Right cardiac atrium (tissue), 5 donors: Measurements from ENCODE around the gene PHF24. TPM values are rescaled to one million over a fixed set of nuclear protein-coding genes. Genes with fewer than 3 reads are reported as not detected.
"Not testable (repeated sequence)": the region's sequence is repeated elsewhere in the genome, so short reads cannot be mapped to it uniquely, and the experiment has no call there.

Experiments used
- ATAC-seq, 2 donors: fragments of 200-7000 bp; cut with Tn5 transposase; one replicate each; pipeline versions ENCODE4 v1.8.0 to v1.9.1; 2020; ENCODE audit warnings: moderate library complexity in 2 of 2, mild to moderate bottlenecking in 1 of 2
- DNase-seq, 3 donors: peaks; one replicate each; pipeline ENCODE4 v3.0.0-alpha.2; 2020
- H3K27ac ChIP-seq: one replicate; pipeline ENCODE4 v1.5.1; 2013; ENCODE audit warnings: mild to moderate bottlenecking, low read length, control low read depth, moderate library complexity
- H3K27me3 ChIP-seq: one replicate; pipeline ENCODE4 v1.6.1; 2013; ENCODE audit not compliant: control insufficient read depth, insufficient read depth
- H3K4me1 ChIP-seq: one replicate; pipeline ENCODE4 v1.6.1; 2013; ENCODE audit warnings: low read length; ENCODE audit not compliant: control insufficient read depth, insufficient read depth
- H3K4me3 ChIP-seq: one replicate; pipeline ENCODE4 v1.5.1; 2013; ENCODE audit warnings: low read length, control low read depth
- H3K9me3 ChIP-seq: one replicate; pipeline ENCODE4 v1.6.1; 2013; ENCODE audit warnings: low read length; ENCODE audit not compliant: control insufficient read depth
- WGBS: extraction: QIAGEN DNeasy Blood & Tissue Kit; methylation state at CpG from one replicate; pipeline ENCODE4 v1.1.7; 2013; 5-methylcytosine and 5-hydroxymethylcytosine counted together
- intact Hi-C, 4 donors: fragments of 100-400 bp; cut with DNase I; formaldehyde crosslinking; loops; one replicate each; pipeline versions ENCODE4 v1.11.0 to v1.14.0; 2022 to 2023
- polyA plus RNA-seq: library from polyadenylated mRNA; stranded (reverse); fragments of 200-250 nt; gene quantifications from one replicate; pipeline ENCODE4 v1.2.3, GENCODE V29; 2013
- total RNA-seq, 4 donors: library from RNA; stranded (reverse); fragmentation: NEBNext Ultra II Directional; extraction: Animal tissue kit (Norgen Biotek cat#: 25700); gene quantifications; one replicate each; pipeline ENCODE4 v1.2.1, GENCODE V29; 2021
- donor health status: healthy with polysubstance abuse.
- donor health status: DM: no; HTN: yes; CAD: no.
- donor health status: DM: no; HTN: no; CAD: no.
- donor health status: DM: no; HTN: yes; CAD: no; lungs with severe emphysema.
- donor health status: DM: yes; HTN: yes; CAD: no.

PHF24 gene
- total and polyA plus RNA-seq, 5 donors = 0.03 to 1.3 (median 0.20) TPM

DNA sequence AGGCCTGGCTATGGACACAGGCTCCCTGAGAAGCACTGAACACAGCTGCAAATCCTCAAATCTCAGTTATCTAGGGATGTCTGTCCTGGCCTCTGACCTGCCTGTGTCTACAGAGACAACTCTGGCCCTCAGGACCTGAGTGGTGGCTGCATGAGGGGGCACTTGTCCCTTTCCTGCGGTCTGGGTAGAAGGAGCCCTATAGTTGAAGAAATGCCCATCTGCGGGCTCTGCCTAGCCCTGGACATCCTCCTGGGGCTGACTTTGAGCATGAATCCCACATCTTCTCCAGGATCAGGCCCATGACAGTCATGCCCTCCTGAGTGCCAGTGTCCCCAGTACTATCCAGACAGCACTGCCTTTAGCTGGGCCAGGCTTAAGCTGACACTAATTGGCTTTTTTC, 41.5 kb downstream of the PHF24 start:
- no peaks in the 10 kb centered on the region for H3K27me3 ChIP-seq
- ATAC-seq = no peak
- H3K9me3 ChIP-seq = no peaks in the 10 kb centered on the region
- no peak overlapping the region for H3K4me3 ChIP-seq
- WGBS = 97% methylated on average over 2 of the region's 2 CpGs
- no peak overlapping the region for H3K27ac ChIP-seq
- intact Hi-C loops = no loop called here
- DNase-seq = no peak
- H3K4me1 ChIP-seq = peaks cover 7% of the 10 kb centered on the region

DNA sequence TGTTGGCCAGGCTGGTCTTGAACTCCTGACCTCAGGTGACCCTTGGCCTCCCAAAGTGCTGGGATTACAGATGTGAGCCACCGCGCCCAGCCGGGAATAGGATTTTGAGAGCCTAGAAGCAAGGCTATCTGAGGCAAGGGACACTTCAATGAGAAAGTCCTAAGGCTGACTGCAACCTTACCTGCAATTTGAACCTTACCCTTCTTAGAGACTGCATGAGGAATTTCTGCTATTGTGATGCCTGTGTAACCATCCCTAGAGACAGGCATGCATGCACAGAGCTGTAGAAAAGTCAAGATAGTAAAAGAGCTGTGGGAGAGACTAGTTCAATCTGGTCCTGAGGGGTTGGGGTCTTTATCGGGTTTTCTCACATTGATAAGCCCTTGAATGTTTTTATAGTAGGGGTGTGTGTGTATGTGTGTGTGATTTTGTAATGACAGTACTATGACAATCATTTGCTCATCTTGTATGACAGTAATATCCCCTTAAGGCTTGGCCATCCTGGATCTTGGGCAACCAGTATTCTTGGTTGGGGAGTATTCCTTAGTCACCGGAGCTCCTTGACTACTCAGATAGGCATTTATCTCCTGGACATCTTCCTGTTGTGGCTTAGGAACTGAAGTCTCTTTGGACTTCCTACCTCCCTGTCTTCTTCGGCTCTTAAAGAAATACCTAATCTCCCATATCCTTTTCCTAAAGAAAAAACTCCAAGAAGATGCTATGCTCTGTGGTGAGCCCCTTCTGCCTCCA, 42.6 kb downstream of the PHF24 start:
- Histone ChIP-seq H3K9me3 (no peaks in the 10 kb centered on the region), H3K4me1 (peaks cover 2% of the 10 kb centered on the region), H3K27ac (no peak overlapping the region), H3K4me3 (no peak overlapping the region), H3K27me3 (no peaks in the 10 kb centered on the region)
- DNase-seq (no peak), ATAC-seq (no peak)
- intact Hi-C loops = loop anchor here in 1 of 4 donors (10.0 kb wide), 1 partner anchor 64 kb away; no protein-coding TSS in a partner anchor
- 84% methylated on average over 6 of the region's 6 CpGs for WGBS

DNA sequence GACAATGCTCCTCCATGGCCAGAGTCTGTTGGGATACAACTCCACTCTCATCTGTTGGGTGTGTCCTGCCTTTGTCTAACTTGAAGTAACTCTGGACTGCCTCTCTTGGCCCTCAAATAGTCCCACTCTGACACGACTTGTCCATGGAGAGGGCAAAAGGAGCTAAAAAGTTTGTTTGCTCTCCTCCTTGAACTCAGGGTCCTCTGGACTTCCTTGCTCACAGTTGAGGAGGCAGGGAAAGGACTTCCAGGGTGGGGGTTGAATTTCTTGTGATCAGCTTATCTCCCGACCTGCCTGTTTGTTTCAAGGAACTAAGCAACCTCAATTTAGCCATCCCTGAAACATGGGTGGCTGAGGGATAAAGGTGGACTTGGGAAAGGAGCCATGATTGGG, 43.2 kb downstream of the PHF24 start:
- ATAC-seq (no peak), DNase-seq (no peak)
- Histone ChIP-seq H3K9me3 (no peaks in the 10 kb centered on the region), H3K27ac (no peak overlapping the region), H3K4me3 (no peak overlapping the region), H3K4me1 (peaks cover 2% of the 10 kb centered on the region), H3K27me3 (no peaks in the 10 kb centered on the region)
- WGBS = 76% methylated on average over 2 of the region's 2 CpGs
- intact Hi-C loops = loop anchor here in 1 of 4 donors (10.0 kb wide), 1 partner anchor 64 kb away; no protein-coding TSS in a partner anchor

DNA sequence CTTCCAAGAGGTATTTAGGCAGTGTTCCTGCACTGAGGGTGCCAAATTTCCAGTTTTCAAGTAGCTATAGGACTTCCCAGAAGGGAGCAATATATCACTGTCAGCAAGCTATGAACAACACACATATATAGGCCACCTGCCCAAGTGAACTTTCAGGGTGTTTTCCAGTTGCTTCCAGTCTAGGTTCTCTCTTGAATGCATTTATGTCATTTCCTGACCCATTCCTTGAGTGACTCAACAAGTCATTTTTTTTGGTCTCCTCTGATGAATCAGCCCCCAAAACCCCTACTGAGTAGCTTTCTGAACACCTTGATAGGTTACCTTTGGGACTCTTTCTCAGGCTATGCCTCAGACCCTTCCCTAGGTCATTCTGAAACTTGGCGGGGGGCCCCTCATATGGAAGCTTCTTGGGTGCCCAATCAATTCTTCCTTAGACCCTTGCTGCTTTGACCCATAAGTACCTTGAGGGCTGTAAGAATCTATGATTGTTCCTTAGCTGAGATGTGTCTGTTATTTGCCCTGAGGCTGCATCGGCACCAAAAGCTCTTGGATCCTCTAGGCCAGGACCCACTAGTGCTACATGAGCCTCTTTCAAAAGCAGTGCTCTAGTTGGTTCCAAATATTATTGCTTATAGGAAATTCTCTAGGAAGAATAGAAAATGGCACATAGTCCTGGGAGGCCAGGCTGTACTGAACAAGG, 43.9 kb downstream of the PHF24 start:
- DNase-seq (no peak), ATAC-seq (no peak)
- 96% methylated on average over 2 of the region's 2 CpGs for WGBS
- Histone ChIP-seq H3K4me1 (peaks cover 2% of the 10 kb centered on the region), H3K27me3 (no peaks in the 10 kb centered on the region), H3K4me3 (no peak overlapping the region), H3K27ac (no peak overlapping the region), H3K9me3 (no peaks in the 10 kb centered on the region)
- intact Hi-C loops = loop anchor here in 1 of 4 donors (10.0 kb wide), 1 partner anchor 63 kb away; no protein-coding TSS in a partner anchor

DNA sequence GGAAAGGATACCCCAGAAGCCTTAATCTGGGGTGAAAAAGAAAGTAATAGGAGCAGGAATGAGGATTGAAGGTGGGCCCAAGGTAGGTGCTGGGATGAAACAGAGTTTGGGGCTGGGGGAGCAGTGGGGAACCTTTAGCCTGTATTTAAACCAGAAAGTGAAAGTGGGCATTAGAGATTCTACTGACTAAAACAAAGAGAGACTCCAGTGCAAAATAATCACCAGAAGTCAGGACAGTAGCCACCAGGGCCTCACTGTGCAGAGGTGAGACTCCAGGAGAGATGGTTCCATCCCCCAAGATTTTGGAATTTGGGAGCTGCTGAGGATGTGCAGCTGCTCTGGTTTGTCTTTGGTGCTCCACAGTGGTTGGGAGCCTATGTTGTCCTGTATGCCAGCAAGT, 44.5 kb downstream of the PHF24 start:
- Histone ChIP-seq H3K9me3 (no peaks in the 10 kb centered on the region), H3K4me3 (no peak overlapping the region), H3K27me3 (no peaks in the 10 kb centered on the region), H3K4me1 (no peaks in the 10 kb centered on the region), H3K27ac (no peak overlapping the region)
- no peak for ATAC-seq
- intact Hi-C loops = loop anchor here in 1 of 4 donors (10.0 kb wide), 1 partner anchor 62 kb away; no protein-coding TSS in a partner anchor
- no peak for DNase-seq

DNA sequence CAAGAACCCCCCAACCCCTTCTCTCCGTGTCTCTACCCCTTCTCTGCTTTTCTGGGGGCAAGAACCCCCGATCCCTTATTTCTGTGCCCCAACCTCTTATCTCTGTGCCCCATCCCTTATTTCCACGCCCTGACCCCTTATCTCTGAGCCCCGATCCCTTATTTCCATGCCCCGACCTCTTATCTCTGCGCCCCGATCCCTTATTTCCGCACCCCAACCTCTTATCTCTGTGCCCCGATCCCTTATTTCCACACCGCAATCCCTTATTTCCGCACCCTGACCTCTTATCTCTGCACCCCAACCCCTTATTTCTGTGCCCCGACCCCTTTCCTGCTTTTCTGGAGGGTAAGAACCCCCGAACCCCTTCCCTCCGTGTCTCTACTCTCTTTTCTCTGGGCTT, 46.2 kb downstream of the PHF24 start:
- DNase-seq, H3K27ac ChIP-seq, ATAC-seq, H3K4me3 ChIP-seq, H3K4me1 ChIP-seq, H3K9me3 ChIP-seq, H3K27me3 ChIP-seq: not testable (repeated sequence)
- intact Hi-C loops = loop anchor here in 1 of 4 donors (10.0 kb wide), 1 partner anchor 61 kb away; no protein-coding TSS in a partner anchor
- WGBS = 82% methylated on average over 14 of the region's 14 CpGs

DNA sequence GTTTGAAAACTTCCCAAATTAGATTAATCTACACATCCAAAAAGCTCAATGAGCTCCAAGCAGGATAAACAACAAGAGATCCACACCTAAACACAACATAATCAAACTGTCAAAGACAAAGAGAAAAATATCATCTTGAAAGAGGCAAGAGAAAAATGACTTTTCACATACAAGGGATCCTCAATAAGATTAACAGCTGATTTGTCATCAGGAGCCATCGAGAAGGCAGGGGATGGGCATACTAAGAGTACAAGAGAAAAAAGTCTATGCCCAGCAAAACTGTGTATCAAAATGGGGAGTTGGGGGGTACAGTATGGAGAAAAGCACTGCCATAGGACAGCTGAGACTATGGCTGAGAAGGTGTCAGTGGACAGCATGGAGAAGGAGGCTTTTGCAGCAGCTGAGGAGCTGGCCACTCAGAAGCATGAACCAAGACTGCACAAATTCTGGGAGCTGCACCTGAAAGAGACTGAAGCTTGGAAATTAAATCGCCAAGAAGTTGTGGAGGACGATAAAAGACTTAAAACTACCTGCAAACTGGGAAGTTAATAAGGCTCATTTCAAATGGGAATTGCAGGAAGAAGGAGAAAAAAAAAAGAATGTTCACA, 52.4 kb downstream of the PHF24 start:
- Histone ChIP-seq H3K27ac (no peak overlapping the region), H3K4me1 (no peaks in the 10 kb centered on the region), H3K9me3 (peaks cover 2% of the 10 kb centered on the region), H3K4me3 (no peak overlapping the region), H3K27me3 (no peaks in the 10 kb centered on the region)
- WGBS = 95% methylated on average over 3 of the region's 3 CpGs
- intact Hi-C loops = no loop called here
- ATAC-seq (no peak), DNase-seq (no peak)

DNA sequence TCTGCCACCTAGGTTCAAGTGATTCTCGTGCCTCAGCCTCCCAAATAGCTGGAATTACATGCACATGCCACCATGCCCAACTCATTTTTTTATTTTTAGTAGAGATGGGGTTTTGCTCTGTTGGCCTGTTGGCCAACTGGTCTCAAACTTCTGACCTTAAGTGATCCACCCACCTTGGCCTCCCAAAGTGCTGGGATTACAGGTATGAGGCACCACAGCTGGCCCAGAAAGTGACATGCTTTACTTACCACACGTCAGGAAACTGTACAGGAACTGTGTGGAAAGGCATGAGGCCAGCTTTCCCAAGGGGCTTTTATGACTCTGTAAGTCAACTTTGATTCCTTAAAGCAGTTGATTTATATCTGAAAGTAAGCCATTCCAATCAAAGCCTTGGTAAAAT, 56.4 kb downstream of the PHF24 start:
- H3K4me3 ChIP-seq = no peak overlapping the region
- H3K27ac ChIP-seq = no peak overlapping the region
- H3K9me3 ChIP-seq = peaks cover 2% of the 10 kb centered on the region
- no peak for DNase-seq
- H3K4me1 ChIP-seq = no peaks in the 10 kb centered on the region
- ATAC-seq = no peak
- 70% methylated on average over 2 of the region's 2 CpGs for whole genome bisulfite sequencing
- intact Hi-C loops = no loop called here
- H3K27me3 ChIP-seq = no peaks in the 10 kb centered on the region

DNA sequence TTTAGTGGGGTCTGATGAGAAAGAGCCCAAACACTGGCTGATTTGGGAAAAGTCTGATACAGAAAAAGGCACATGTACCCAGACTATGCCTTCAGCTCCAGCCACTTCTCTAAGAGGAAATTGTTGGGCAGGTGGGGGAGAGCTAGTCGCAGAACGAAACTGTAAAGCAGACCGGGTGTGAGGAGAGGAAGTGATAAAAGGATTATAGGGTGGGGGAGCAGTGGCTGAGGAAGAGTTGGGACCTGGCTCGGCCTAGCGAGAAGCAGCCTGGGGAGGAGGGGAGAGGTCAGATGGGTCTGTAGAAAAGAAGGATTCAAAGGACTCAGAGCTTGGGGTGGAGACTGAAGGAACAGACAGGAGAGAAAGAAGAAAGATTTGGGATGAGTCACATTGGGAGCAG, 65.4 kb downstream of the PHF24 start:
- H3K4me1 ChIP-seq, H3K9me3 ChIP-seq, H3K27me3 ChIP-seq, intact Hi-C loops, ATAC-seq, DNase-seq, H3K27ac ChIP-seq, H3K4me3 ChIP-seq: not testable (repeated sequence)
- WGBS = 43% methylated on average over 5 of the region's 5 CpGs

DNA sequence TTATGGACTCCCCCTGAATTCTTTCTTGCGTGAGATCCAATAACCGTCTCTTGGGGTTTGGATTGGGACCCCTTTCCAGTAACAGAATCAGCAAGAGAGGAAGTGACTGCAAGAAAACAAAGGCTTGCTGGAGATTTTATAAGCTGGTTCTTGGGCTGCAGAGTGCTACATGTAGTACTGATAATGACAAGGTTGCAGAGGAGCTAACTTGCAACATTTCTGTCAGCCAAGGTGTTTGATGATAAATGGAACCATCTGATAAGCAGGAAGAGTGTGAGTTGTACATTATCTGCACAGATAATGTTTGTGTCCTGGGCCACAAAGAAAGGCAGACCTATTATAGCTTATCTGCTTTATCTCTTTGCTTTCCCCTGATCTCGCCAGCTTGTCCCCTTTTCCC, 68.6 kb downstream of the PHF24 start:
- DNase-seq (no peak), ATAC-seq (peak in 1 of 2 donors; percentile 55)
- no peaks in the 10 kb centered on the region for H3K9me3 ChIP-seq
- intact Hi-C loops = no loop called here
- no peak overlapping the region for H3K4me3 ChIP-seq
- 47% methylated on average over 3 of the region's 3 CpGs for WGBS
- H3K27ac ChIP-seq = peak overlapping the region; percentile 72
- no peaks in the 10 kb centered on the region for H3K27me3 ChIP-seq
- peaks cover 2% of the 10 kb centered on the region for H3K4me1 ChIP-seq

DNA sequence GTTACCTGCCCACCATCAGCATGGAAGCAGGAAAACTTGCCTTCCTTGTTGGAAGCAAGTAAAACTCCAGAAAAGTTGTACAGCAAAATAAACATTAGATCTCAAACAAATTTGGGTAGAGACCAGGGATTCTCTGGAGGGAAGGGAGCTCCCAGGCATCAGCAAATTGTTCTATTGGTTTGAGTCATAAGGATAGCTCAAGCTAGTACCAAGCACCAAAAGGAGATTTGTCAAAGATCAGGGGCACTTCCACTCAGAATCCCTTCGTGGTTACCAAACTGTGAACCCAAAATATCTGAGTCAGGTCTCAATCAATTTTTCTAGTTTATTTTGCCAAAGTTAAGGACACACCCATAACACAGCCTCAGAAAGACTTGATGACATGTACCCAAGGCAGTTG, 69.3 kb downstream of the PHF24 start:
- ATAC-seq = no peak
- 80% methylated on average over 1 of the region's 1 CpG for WGBS
- Histone ChIP-seq H3K27ac (no peak overlapping the region), H3K4me3 (no peak overlapping the region), H3K27me3 (no peaks in the 10 kb centered on the region), H3K4me1 (peaks cover 2% of the 10 kb centered on the region), H3K9me3 (no peaks in the 10 kb centered on the region)
- intact Hi-C loops = no loop called here
- no peak for DNase-seq
